ENCODE measurements around the gene ENOX1.
"Not testable (repeated sequence)": the region's sequence is repeated elsewhere in the genome, so short reads cannot be mapped to it uniquely, and the experiment has no call there.

The ENOX1 gene

DNA sequence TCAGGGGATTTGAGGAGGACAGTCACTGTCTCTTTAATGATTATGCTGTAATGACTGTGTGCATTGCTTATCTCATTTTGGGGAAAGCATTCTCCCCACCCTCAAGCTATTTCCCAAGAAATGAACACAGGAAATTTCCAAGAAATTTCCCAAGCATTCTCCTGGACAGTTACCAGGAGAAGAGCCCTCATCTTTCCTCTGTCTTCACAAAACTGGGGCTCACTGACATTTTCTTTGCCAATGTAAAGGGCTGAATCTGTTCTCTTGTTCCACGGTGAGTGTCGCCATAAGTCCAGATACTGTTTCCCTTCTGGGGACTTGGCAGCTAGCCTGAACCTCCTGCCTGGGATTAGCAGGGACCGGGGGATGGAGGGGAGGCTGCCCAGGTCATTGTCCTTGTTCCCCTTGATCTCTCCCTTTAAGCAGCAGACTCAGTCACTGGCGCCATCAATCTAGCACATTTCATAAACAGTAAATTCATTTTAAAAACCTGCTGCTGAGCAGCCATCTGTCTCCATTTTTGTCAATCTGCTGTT, 590.6 kb downstream of the ENOX1 start:
- Histone ChIP-seq H3K4me3 (ENCODE audit: low read depth in 1 of 2, low read length in 2 of 2) (no peak overlapping the region), H3K9me3 (ENCODE audit: control insufficient read depth in 1 of 2, low read length in 2 of 2) (no peaks in the 10 kb centered on the region), H3K27ac (ENCODE audit: low read length) (no peak overlapping the region), H3K4me1 (ENCODE audit: control insufficient read depth in 1 of 2, insufficient read depth in 2 of 2, low read length in 2 of 2) (no peaks in the 10 kb centered on the region), H3K36me3 (ENCODE audit: control insufficient read depth in 1 of 2, insufficient read depth in 2 of 2, low read length in 2 of 2) (no peaks in the 10 kb centered on the region), H3K27me3 (ENCODE audit: low read depth, low read length) (no peaks in the 10 kb centered on the region)

DNA sequence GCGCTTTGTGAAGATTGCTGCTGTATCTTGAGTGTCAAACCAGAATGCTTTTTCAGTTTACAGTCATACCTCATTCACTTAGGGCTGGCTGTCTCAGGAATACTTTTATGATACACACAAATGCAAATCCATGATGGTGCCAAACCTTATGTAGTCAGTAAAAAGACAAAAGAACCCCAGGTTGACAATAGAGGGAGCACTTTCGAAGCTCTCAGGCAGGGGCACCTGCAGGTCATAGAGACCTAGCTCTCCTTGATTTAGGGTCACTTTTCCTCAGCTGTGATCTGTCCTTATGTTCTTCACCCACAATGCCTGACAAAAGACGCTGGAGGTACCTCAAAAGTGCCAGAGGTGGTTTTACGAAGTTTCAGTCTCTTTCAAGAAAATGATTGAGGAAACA, 591.2 kb downstream of the ENOX1 start:
- no peaks in the 10 kb centered on the region for H3K4me1 ChIP-seq (ENCODE audit: control insufficient read depth in 1 of 2, insufficient read depth in 2 of 2, low read length in 2 of 2)
- H3K4me3 ChIP-seq (ENCODE audit: low read depth in 1 of 2, low read length in 2 of 2), result no peak overlapping the region
- no peaks in the 10 kb centered on the region for H3K36me3 ChIP-seq (ENCODE audit: control insufficient read depth in 1 of 2, insufficient read depth in 2 of 2, low read length in 2 of 2)
- H3K27me3 ChIP-seq (ENCODE audit: low read depth, low read length), result no peaks in the 10 kb centered on the region
- no peak overlapping the region for H3K27ac ChIP-seq (ENCODE audit: low read length)
- no peaks in the 10 kb centered on the region for H3K9me3 ChIP-seq (ENCODE audit: control insufficient read depth in 1 of 2, low read length in 2 of 2)

DNA sequence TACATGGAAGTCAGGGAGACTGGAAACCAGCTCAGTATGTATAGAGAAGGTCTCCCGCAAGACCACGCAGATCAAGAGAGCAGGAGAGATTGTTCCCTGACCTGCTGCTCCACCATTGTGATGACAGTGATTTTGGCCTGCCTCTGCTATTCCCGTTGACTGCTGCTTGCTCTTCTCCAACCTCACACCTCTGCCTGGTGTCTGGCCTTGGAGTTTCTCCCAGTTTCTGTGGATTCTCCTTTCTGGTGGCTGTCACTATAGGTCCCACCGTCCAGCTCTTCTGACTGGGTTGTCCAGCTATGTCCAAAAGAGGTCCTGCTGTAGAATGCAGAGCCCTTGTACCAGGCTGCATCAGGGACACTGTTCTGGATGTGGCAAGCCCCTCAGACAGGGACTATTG, 591.7 kb downstream of the ENOX1 start:
- H3K27ac ChIP-seq (ENCODE audit: low read length), result no peak overlapping the region
- no peaks in the 10 kb centered on the region for H3K4me1 ChIP-seq (ENCODE audit: control insufficient read depth in 1 of 2, insufficient read depth in 2 of 2, low read length in 2 of 2)
- H3K27me3 ChIP-seq (ENCODE audit: low read depth, low read length), result no peaks in the 10 kb centered on the region
- no peaks in the 10 kb centered on the region for H3K36me3 ChIP-seq (ENCODE audit: control insufficient read depth in 1 of 2, insufficient read depth in 2 of 2, low read length in 2 of 2)
- no peaks in the 10 kb centered on the region for H3K9me3 ChIP-seq (ENCODE audit: control insufficient read depth in 1 of 2, low read length in 2 of 2)
- no peak overlapping the region for H3K4me3 ChIP-seq (ENCODE audit: low read depth in 1 of 2, low read length in 2 of 2)

DNA sequence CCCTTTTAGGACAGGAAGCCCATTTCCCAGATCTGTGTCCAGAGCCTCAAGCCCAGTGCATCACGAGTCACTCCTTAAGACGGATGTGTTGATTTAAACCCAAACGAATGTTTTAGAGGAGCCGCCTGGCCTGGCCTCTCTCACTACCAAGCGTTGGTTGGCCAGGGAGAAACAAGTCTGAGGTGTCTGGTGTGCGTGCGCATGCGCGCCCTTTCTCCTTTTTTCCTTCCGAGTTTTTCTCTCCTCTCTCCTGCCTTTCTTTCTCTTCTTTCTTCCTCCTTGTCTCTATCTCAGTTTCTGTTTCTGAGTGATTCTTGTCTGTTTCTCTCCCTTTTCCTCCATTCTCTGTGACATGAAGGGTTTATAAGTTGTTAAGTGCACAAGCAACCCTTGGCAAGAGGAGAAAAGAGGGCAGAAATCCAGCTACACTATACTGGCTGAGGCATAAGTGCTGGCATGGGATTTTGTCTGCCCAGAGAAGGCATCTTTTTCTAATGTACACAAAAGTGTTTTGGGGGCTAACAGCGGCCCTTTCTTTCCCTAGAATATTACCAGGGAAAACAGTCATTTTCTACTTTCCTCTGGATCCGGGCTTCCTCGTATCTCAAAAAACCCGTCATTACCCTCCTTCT, 592.9 kb downstream of the ENOX1 start:
- H3K36me3 ChIP-seq (ENCODE audit: control insufficient read depth in 1 of 2, insufficient read depth in 2 of 2, low read length in 2 of 2), result no peaks in the 10 kb centered on the region
- no peaks in the 10 kb centered on the region for H3K4me1 ChIP-seq (ENCODE audit: control insufficient read depth in 1 of 2, insufficient read depth in 2 of 2, low read length in 2 of 2)
- H3K27ac ChIP-seq (ENCODE audit: low read length), result no peak overlapping the region
- no peaks in the 10 kb centered on the region for H3K9me3 ChIP-seq (ENCODE audit: control insufficient read depth in 1 of 2, low read length in 2 of 2)
- no peak overlapping the region for H3K4me3 ChIP-seq (ENCODE audit: low read depth in 1 of 2, low read length in 2 of 2)
- H3K27me3 ChIP-seq (ENCODE audit: low read depth, low read length), result no peaks in the 10 kb centered on the region

DNA sequence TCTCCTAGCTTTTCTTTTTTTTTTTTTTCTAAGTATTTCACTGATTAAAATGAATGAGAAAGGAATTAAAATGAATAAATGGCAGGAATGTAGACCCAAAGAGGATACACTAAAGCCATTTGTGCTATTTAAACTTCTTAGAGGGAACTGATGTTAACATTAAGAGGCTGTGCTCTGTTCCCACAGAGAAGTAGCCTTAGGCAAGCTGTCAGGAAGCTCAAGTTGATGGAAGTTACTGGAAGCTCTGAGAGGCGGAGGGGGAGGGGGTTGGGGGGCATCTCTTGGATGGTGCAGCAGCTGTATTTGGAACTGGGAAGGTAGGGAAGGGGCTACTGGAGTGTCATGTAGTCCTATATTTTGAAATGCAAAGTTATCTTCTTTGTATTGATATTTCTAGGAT, 595.2 kb downstream of the ENOX1 start:
- no peaks in the 10 kb centered on the region for H3K9me3 ChIP-seq (ENCODE audit: control insufficient read depth in 1 of 2, low read length in 2 of 2)

DNA sequence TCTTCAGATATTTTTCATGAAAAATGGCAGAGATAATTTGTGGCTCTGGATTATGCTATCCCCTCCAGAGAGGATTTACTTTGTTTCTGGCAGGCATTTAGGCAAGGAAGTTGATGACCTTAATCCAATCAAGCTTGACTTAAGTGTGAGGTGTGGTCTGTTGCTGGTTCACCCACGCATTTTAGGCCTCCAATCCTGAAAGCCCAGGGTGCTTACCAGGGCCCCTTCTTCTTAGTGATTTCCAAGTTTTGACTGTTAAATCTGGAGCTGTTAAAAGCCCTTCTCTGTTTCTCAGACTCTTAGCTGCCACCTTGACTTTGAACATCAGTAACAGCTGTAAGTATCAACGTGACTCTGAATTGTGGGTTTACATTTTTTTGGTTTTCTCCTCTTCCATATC, 601.5 kb downstream of the ENOX1 start:
- no peak overlapping the region for H3K27ac ChIP-seq (ENCODE audit: low read length)
- H3K36me3 ChIP-seq (ENCODE audit: control insufficient read depth in 1 of 2, insufficient read depth in 2 of 2, low read length in 2 of 2), result no peaks in the 10 kb centered on the region
- H3K4me3 ChIP-seq (ENCODE audit: low read depth in 1 of 2, low read length in 2 of 2), result no peak overlapping the region
- no peaks in the 10 kb centered on the region for H3K4me1 ChIP-seq (ENCODE audit: control insufficient read depth in 1 of 2, insufficient read depth in 2 of 2, low read length in 2 of 2)
- no peaks in the 10 kb centered on the region for H3K27me3 ChIP-seq (ENCODE audit: low read depth, low read length)
- H3K9me3 ChIP-seq (ENCODE audit: control insufficient read depth in 1 of 2, low read length in 2 of 2), result no peaks in the 10 kb centered on the region

More for the DNA sequence above, 595.2 kb downstream of the ENOX1 start:
- Histone ChIP-seq H3K27me3 (ENCODE audit: low read depth, low read length) (no peaks in the 10 kb centered on the region), H3K4me1 (ENCODE audit: control insufficient read depth in 1 of 2, insufficient read depth in 2 of 2, low read length in 2 of 2) (no peaks in the 10 kb centered on the region), H3K27ac (ENCODE audit: low read length) (no peak overlapping the region), H3K4me3 (ENCODE audit: low read depth in 1 of 2, low read length in 2 of 2) (no peak overlapping the region), H3K36me3 (ENCODE audit: control insufficient read depth in 1 of 2, insufficient read depth in 2 of 2, low read length in 2 of 2) (no peaks in the 10 kb centered on the region)

DNA sequence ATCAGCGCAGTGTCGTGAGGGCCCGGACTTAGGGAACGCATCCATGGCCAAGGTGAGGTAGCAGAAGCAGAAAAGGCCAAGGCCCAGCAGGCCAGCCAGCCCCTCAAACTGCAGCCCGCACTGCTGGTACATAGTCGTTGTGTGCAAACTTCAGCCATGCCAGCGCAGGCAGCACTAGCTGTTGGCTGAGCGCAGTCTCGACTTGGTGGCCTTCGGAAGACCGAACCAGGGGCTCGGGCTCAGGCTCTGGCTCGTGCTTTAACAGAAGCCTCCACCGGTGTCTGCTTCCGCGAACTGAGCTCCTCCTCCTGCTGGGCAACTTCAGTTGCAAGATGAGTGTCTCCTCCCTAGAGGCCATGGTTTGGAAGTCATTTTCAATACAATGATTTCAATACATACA, 605.9 kb downstream of the ENOX1 start:
- no peaks in the 10 kb centered on the region for H3K27me3 ChIP-seq (ENCODE audit: low read depth, low read length)
- no peaks in the 10 kb centered on the region for H3K36me3 ChIP-seq (ENCODE audit: control insufficient read depth in 1 of 2, insufficient read depth in 2 of 2, low read length in 2 of 2)
- no peak overlapping the region for H3K4me3 ChIP-seq (ENCODE audit: low read depth in 1 of 2, low read length in 2 of 2)
- no peak overlapping the region for H3K27ac ChIP-seq (ENCODE audit: low read length)
- H3K9me3 ChIP-seq (ENCODE audit: control insufficient read depth in 1 of 2, low read length in 2 of 2), result no peaks in the 10 kb centered on the region
- H3K4me1 ChIP-seq (ENCODE audit: control insufficient read depth in 1 of 2, insufficient read depth in 2 of 2, low read length in 2 of 2), result no peaks in the 10 kb centered on the region

DNA sequence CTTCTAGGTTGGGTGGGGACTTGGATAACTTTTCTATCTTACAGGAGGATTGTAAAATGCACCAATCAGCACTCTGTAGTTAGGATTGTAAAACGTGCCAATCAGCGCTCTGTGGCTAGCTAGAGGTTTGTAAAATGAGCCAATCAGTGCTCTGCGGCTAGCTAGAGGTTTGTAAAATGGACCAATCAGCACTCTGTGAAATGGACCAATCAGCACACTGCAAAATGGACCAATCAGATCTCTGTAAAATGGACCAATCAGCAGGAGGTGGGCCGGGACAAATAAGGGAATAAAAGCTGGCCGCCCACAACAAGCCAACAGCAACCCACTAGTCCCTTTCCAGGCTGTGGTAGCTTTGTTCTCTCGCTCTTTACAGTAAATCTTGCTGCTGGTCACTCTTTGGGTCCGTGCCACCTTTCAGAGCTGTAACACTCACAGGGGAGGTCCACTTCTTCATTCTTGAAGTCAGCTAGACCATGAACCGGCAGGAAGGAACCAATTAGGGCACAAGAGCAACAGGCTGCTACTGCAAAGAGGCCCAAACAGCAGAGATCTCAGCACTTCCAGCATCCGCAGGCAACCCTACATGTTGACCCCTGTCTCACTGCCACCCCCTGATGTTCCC, 606.6 kb downstream of the ENOX1 start:
- H3K27ac ChIP-seq (ENCODE audit: low read length), result no peak overlapping the region
- no peak overlapping the region for H3K4me3 ChIP-seq (ENCODE audit: low read depth in 1 of 2, low read length in 2 of 2)
- no peaks in the 10 kb centered on the region for H3K27me3 ChIP-seq (ENCODE audit: low read depth, low read length)
- no peaks in the 10 kb centered on the region for H3K9me3 ChIP-seq (ENCODE audit: control insufficient read depth in 1 of 2, low read length in 2 of 2)
- no peaks in the 10 kb centered on the region for H3K4me1 ChIP-seq (ENCODE audit: control insufficient read depth in 1 of 2, insufficient read depth in 2 of 2, low read length in 2 of 2)
- no peaks in the 10 kb centered on the region for H3K36me3 ChIP-seq (ENCODE audit: control insufficient read depth in 1 of 2, insufficient read depth in 2 of 2, low read length in 2 of 2)

DNA sequence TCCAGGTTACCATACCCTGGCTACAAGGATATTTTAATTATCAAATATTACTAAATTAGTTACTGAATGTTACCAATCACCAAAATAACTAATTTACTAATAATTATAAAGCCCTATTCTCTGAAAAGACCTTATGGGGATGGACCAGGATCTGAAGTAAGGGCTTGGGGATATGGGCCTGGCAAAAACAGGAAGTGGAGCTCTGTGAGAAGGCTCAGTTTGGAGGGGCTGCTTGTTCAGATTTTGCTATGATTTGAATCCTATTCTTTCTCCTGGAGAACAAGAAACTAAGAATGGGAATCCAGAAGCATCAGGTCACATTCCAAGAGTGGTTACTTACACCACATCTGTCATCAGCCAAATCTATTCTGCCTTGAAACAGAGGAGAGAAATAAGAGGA, 615.3 kb downstream of the ENOX1 start:
- Histone ChIP-seq H3K4me1 (ENCODE audit: control insufficient read depth in 1 of 2, insufficient read depth in 2 of 2, low read length in 2 of 2) (no peaks in the 10 kb centered on the region), H3K27me3 (ENCODE audit: low read depth, low read length) (no peaks in the 10 kb centered on the region), H3K9me3 (ENCODE audit: control insufficient read depth in 1 of 2, low read length in 2 of 2) (no peaks in the 10 kb centered on the region), H3K27ac (ENCODE audit: low read length) (no peak overlapping the region), H3K36me3 (ENCODE audit: control insufficient read depth in 1 of 2, insufficient read depth in 2 of 2, low read length in 2 of 2) (no peaks in the 10 kb centered on the region), H3K4me3 (ENCODE audit: low read depth in 1 of 2, low read length in 2 of 2) (no peak overlapping the region)

DNA sequence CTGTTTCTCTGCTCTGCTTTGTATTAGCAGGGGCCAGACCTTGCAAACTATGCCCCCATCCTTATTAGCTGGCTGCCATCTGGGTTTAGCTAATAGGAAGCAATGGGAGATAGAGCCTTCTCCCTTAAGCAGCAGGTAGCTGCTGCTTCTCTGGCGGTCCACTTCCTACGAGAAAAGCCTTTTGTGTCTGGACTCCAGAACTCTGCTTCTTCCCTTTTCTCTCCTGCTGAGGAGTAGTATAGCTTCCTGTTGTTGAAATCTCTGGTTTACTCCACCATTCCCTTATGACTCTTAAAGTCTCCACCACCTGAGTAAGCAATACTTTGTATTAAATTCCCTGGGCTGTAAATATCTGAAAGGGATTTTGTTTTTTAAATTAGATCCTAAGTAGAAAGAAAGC, 616.3 kb downstream of the ENOX1 start:
- Histone ChIP-seq H3K4me1 (ENCODE audit: control insufficient read depth in 1 of 2, insufficient read depth in 2 of 2, low read length in 2 of 2) (no peaks in the 10 kb centered on the region), H3K27ac (ENCODE audit: low read length) (no peak overlapping the region), H3K4me3 (ENCODE audit: low read depth in 1 of 2, low read length in 2 of 2) (no peak overlapping the region), H3K27me3 (ENCODE audit: low read depth, low read length) (no peaks in the 10 kb centered on the region), H3K36me3 (ENCODE audit: control insufficient read depth in 1 of 2, insufficient read depth in 2 of 2, low read length in 2 of 2) (no peaks in the 10 kb centered on the region), H3K9me3 (ENCODE audit: control insufficient read depth in 1 of 2, low read length in 2 of 2) (peaks cover 0 to 2% of the 10 kb centered on the region in 2 donors)

DNA sequence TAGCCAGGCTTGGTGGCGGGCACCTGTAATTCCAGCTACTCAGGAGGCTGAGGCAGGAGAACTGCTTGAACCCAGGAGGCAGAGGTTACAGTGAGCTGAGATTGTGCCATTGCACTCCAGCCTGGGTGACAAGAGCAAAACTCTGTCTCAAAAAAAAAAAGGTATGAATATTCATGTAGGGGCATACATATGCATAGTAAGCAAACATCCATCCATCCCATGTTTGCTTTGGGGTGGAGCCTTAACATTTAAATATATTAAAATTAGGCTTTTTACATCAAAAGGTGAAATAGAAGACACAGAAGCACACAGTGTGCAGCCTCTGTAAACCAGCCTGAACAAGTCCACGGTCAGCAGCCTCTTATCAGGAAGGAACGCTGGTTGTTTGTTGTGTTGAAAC, 618.3 kb downstream of the ENOX1 start:
- not testable (repeated sequence) for H3K4me3 ChIP-seq (ENCODE audit: low read depth in 1 of 2, low read length in 2 of 2); H3K9me3 ChIP-seq (ENCODE audit: control insufficient read depth in 1 of 2, low read length in 2 of 2); H3K36me3 ChIP-seq (ENCODE audit: control insufficient read depth in 1 of 2, insufficient read depth in 2 of 2, low read length in 2 of 2); H3K27me3 ChIP-seq (ENCODE audit: low read depth, low read length); H3K4me1 ChIP-seq (ENCODE audit: control insufficient read depth in 1 of 2, insufficient read depth in 2 of 2, low read length in 2 of 2); H3K27ac ChIP-seq (ENCODE audit: low read length)

DNA sequence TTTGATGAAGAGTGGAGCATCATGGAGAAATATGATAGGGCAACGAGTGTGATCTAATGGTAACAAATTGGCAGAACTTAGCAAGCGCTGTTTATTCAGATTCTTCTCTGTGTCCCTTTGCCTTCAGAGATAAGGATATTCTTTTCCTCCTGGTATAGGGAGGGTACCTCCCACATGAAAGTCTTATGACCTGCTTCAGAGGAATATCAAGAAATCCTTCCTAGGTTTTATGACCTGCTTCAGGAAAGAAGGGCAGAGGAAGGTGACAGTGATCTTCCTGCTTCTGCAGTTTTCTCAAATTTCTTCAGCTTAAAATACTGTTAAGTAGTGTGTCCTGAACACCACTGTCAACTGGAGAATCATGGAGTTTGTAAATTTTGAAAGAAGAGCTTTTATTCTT, 619.0 kb downstream of the ENOX1 start:
- H3K4me3 ChIP-seq (ENCODE audit: low read depth in 1 of 2, low read length in 2 of 2), result no peak overlapping the region
- no peaks in the 10 kb centered on the region for H3K4me1 ChIP-seq (ENCODE audit: control insufficient read depth in 1 of 2, insufficient read depth in 2 of 2, low read length in 2 of 2)
- H3K27me3 ChIP-seq (ENCODE audit: low read depth, low read length), result no peaks in the 10 kb centered on the region
- peaks cover 0 to 2% of the 10 kb centered on the region in 2 donors for H3K9me3 ChIP-seq (ENCODE audit: control insufficient read depth in 1 of 2, low read length in 2 of 2)
- no peaks in the 10 kb centered on the region for H3K36me3 ChIP-seq (ENCODE audit: control insufficient read depth in 1 of 2, insufficient read depth in 2 of 2, low read length in 2 of 2)
- no peak overlapping the region for H3K27ac ChIP-seq (ENCODE audit: low read length)

Measured in muscle layer of duodenum (tissue), 2 donors.